Panc1 (cell line): ENCODE results near the gene FAM131A. TPM values are rescaled to one million over a fixed set of nuclear protein-coding genes. Genes with fewer than 3 reads are reported as not detected.
A peak's percentile ranks its signal among the peaks of the same experiment; 100 is the strongest.

Experiments used
- ATAC-seq: fragments of 200-7000 bp; cut with Tn5 transposase; 2 replicates; pipeline ENCODE4 v1.9.1; 2020; ENCODE audit warnings: mild to moderate bottlenecking, moderate library complexity
- BruUV-seq: library from RNA; stranded (reverse); fragments of 400-500 nt; replicated peaks from 2 replicates; lab custom pipeline; 2021; lab: Mats Ljungman, UMichigan
- CTCF ChIA-PET: fragments of 300-600 bp; sonication (Branson Sonifier 250); formaldehyde crosslinking; loops from one replicate; lab custom pipeline; 2022; ENCODE audit warnings: antibody characterized with exemption; lab: Charles Lee
- POLR2A ChIA-PET: fragments of 300-600 bp; sonication (Branson Sonifier 250); formaldehyde crosslinking; loops from one replicate; lab custom pipeline; 2022; ENCODE audit warnings: antibody characterized with exemption; lab: Charles Lee
- DNase-seq: peaks from one replicate; pipeline ENCODE4 v3.0.0-alpha.2; 2010; ENCODE audit warnings: low read depth, low spot score
- H3K27ac ChIP-seq: 2 replicates; pipeline ENCODE4 v1.5.1; 2011; ENCODE audit warnings: mild to moderate bottlenecking, low read length, inconsistent platforms
- H3K27me3 ChIP-seq: fragments of 200-500 bp; sonication (Bioruptor generic); 2 replicates; pipeline ENCODE4 v1.6.0; 2014; ENCODE audit warnings: low read length, inconsistent platforms; ENCODE audit not compliant: control insufficient read depth, insufficient read depth
- H3K36me3 ChIP-seq: fragments of 200-500 bp; sonication (Bioruptor generic); 2 replicates; pipeline ENCODE4 v1.5.1; 2014; ENCODE audit warnings: inconsistent platforms, mild to moderate bottlenecking, low read length, moderate library complexity; ENCODE audit not compliant: control insufficient read depth, insufficient read depth
- H3K4me1 ChIP-seq: 2 replicates; pipeline ENCODE4 v1.5.1; 2011; ENCODE audit warnings: inconsistent platforms, mild to moderate bottlenecking, low read length, moderate library complexity; ENCODE audit not compliant: control insufficient read depth, insufficient read depth
- H3K4me3 ChIP-seq, 2 experiments: 2 replicates each; pipeline ENCODE4 v1.5.1; 2011 to 2012; ENCODE audit warnings: low read depth in 2 of 2, low read length in 2 of 2, mild to moderate bottlenecking in 2 of 2, inconsistent platforms in 1 of 2, moderate library complexity in 1 of 2
- H3K9me3 ChIP-seq: fragments of 200-500 bp; sonication (Bioruptor generic); 2 replicates; pipeline ENCODE4 v1.5.1; 2014; ENCODE audit warnings: low read depth, mild to moderate bottlenecking, inconsistent platforms, low read length, moderate library complexity; ENCODE audit not compliant: control insufficient read depth, insufficient read depth
- CTCF ChIP-seq: fragments of 450-650 bp; IDR thresholded peaks from 2 replicates; pipeline ENCODE4 v1.5.1; 2017; ENCODE audit warnings: mild to moderate bottlenecking
- POLR2AphosphoS5 ChIP-seq: IDR thresholded peaks from 2 replicates; pipeline ENCODE4 v1.6.1; 2012; ENCODE audit warnings: mild to moderate bottlenecking, low read depth, low read length, moderate library complexity
- SIN3A ChIP-seq: IDR thresholded peaks from 2 replicates; pipeline ENCODE4 v1.6.1; 2012; ENCODE audit warnings: low read depth, mild to moderate bottlenecking, low read length, moderate library complexity, borderline replicate concordance; ENCODE audit not compliant: insufficient read depth
- TCF7L2 ChIP-seq: IDR thresholded peaks from 2 replicates; pipeline ENCODE4 v1.6.1; 2011; ENCODE audit warnings: mild to moderate bottlenecking, low read depth, low read length, inconsistent platforms
- in situ Hi-C: cut with HindIII; loops from 2 replicates; pipeline ENCODE4 v1.10.0; 2016; ENCODE audit warnings: low sequenced_read_pairs, low pct_unique_long_range_greater_than_20kb
- intact Hi-C: fragments of 100-400 bp; cut with micrococcal nuclease; formaldehyde crosslinking; loops from one replicate; pipeline ENCODE4 v1.10.0; 2022; ENCODE audit not compliant: unreplicated experiment
- total RNA-seq: library from RNA; stranded (reverse); gene quantifications from one replicate; pipeline ENCODE4 v1.2.1, GENCODE V29; 2021; ENCODE audit not compliant: unreplicated experiment
- TF ChIP-seq, protein P1 (sequence below), 2 experiments: IDR thresholded peaks; 2 replicates each; pipeline ENCODE4 v1.6.1; 2011 to 2012; ENCODE audit warnings: low read depth in 2 of 2, control low read depth in 1 of 2, low read length in 1 of 2, mild to moderate bottlenecking in 1 of 2, moderate library complexity in 1 of 2; ENCODE audit not compliant: insufficient read depth in 1 of 2

Gene FAM131A
- total RNA-seq, 1 experiment from 2014 or later: 30.1 TPM

DNA sequence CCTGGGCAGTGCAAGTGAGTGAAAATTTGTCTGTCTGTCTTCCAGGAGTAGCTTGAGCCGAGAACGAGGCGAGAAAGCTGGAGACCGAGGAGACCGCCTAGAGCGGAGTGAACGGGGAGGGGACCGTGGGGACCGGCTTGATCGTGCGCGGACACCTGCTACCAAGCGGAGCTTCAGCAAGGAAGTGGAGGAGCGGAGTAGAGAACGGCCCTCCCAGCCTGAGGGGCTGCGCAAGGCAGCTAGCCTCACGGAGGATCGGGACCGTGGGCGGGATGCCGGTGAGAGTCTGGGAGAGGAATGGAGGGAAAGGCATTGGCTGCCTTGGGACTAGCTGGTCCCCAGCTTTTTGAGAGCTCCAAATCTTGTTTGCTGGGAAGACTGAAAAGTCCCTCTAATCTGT, 10.2 kb upstream of the FAM131A start:
- in situ Hi-C loops (no loop called here), intact Hi-C loops (no loop called here)
- no peak overlapping the region for H3K4me3 ChIP-seq
- no peak for ATAC-seq
- H3K36me3 ChIP-seq: peaks cover 72% of the 10 kb centered on the region
- DNase-seq: no peak
- no peaks in the 10 kb centered on the region for H3K9me3 ChIP-seq
- H3K4me1 ChIP-seq: peaks cover 13% of the 10 kb centered on the region
- CTCF ChIA-PET: no interaction called here
- BruUV-seq: TSS peak; percentile 4
- no peaks in the 10 kb centered on the region for H3K27me3 ChIP-seq
- H3K27ac ChIP-seq: no peak overlapping the region
- no peak for TF ChIP-seq SIN3A
- TF ChIP-seq, protein P1, sequence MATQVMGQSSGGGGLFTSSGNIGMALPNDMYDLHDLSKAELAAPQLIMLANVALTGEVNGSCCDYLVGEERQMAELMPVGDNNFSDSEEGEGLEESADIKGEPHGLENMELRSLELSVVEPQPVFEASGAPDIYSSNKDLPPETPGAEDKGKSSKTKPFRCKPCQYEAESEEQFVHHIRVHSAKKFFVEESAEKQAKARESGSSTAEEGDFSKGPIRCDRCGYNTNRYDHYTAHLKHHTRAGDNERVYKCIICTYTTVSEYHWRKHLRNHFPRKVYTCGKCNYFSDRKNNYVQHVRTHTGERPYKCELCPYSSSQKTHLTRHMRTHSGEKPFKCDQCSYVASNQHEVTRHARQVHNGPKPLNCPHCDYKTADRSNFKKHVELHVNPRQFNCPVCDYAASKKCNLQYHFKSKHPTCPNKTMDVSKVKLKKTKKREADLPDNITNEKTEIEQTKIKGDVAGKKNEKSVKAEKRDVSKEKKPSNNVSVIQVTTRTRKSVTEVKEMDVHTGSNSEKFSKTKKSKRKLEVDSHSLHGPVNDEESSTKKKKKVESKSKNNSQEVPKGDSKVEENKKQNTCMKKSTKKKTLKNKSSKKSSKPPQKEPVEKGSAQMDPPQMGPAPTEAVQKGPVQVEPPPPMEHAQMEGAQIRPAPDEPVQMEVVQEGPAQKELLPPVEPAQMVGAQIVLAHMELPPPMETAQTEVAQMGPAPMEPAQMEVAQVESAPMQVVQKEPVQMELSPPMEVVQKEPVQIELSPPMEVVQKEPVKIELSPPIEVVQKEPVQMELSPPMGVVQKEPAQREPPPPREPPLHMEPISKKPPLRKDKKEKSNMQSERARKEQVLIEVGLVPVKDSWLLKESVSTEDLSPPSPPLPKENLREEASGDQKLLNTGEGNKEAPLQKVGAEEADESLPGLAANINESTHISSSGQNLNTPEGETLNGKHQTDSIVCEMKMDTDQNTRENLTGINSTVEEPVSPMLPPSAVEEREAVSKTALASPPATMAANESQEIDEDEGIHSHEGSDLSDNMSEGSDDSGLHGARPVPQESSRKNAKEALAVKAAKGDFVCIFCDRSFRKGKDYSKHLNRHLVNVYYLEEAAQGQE (IDR thresholded peaks at IDR 0.05; ENCODE audit: insufficient read depth in 1 of 2, low read depth in 2 of 2, low read length in 1 of 2): no peak
- POLR2A ChIA-PET: interaction anchor here (0.7 kb wide), 1 partner anchor 12 kb away, joined by 3 read pairs; no protein-coding TSS in a partner anchor

DNA sequence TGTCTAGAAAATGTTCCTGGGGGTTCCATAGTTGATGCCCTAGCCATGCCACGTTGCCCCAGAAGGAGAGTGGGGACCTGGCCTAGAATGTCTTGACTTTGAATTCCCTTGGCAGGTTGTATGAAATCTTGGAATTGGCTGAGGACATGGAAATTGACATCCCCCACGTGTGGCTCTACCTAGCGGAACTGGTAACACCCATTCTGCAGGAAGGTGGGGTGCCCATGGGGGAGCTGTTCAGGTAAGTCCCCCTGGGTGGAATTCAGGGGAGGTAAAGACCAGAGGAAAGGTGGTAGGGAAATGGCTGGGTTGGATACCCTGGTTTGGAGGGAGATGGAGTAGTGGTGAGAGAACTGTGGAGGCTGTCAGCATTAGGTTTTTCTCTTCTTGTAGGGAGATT, 8.9 kb upstream of the FAM131A start:
- no peak overlapping the region for H3K27ac ChIP-seq
- POLR2A ChIA-PET: no interaction called here
- H3K4me3 ChIP-seq: no peak overlapping the region
- in situ Hi-C loops: no loop called here
- H3K4me1 ChIP-seq: peaks cover 26% of the 10 kb centered on the region
- peaks cover 61% of the 10 kb centered on the region for H3K36me3 ChIP-seq
- intact Hi-C loops: no loop called here
- CTCF ChIA-PET: no interaction called here
- no TSS peak for BruUV-seq
- H3K27me3 ChIP-seq: no peaks in the 10 kb centered on the region
- DNase-seq (no peak), ATAC-seq (no peak)
- TF ChIP-seq POLR2AphosphoS5 (no peak), TCF7L2 (no peak), SIN3A (no peak), CTCF (no peak)
- TF ChIP-seq, protein P1 (IDR thresholded peaks at IDR 0.05; ENCODE audit: insufficient read depth in 1 of 2, low read depth in 2 of 2, low read length in 1 of 2): no peak
- H3K9me3 ChIP-seq: no peaks in the 10 kb centered on the region
